ENCODE data around the gene SHC1.

SHC1 gene

DNA sequence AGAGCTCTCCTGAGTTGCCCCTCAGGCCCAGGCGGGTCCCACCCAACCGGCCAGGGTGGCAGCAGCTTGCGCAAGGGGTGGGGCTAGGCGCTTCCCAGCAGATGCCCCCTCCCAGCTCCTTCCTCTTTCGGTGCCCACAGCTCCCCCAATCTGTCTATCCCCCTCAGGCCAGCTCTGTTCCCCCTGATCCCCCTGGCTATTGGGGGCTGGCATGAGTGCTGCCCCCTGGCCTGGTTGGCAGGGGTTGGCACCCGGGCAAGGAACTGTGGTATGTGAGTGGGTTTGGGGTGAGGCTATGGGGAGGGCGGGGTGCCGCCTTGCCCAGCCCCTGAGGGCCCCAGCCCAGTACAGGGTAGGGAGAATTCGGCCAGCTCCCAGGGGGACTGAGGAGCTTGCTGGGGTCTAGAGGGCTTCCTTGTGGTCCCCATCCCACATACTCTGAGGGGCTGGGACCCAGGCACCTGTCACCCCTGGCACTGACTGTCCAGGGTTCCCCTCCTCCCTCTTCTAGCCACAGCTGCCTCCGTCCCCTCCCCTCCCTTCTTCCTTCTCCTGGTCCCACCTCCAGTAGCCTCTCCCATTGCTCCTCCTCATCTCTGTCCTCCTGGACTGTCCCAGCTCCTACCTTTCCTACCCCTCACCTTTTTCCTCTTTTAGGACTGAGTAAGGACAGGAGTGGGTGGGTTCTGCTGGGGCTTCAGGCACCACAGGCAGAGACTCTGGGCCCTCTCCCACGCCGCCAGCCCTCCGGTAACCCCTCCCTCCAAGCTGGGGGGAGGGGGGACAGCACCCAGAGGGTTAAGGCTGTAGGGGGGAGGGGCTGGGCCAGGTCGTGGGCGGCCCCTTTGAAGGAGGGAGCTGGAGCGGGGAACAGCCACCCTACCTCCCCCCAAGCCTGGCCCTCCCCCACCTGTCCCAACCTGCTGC lies 37.7 kb upstream of the SHC1 start:
- no peak for DNase-seq

DNA sequence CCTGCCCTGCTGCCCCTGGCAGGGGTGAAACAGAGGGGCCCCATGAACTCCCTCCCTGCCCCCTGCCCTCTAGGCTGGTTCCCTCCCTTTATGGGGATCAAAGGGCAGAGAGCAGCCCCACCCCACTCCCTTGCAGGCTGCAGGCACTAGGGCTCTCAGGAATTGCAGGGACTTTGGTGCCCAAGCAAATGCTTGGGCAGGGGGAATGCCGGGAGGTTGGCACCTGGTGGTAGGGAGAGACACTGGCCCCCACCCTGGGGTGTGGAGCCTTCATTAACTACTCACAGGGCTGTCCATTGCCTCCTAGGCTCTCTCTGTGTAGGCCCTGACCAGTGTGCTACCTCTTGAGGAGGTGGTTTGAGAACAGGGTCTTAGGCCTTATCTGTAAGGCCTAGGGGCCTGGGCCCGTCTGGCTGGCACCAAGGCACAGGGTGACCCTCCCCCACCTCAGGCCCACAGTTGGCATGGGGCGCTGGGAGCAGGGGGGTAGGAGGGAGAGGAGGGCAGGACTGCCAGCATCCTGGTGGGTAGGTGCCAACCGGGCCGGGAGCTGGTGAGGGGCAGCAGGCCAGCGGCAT lies 36.8 kb upstream of the SHC1 start:
- DNase-seq, result no peak

DNA sequence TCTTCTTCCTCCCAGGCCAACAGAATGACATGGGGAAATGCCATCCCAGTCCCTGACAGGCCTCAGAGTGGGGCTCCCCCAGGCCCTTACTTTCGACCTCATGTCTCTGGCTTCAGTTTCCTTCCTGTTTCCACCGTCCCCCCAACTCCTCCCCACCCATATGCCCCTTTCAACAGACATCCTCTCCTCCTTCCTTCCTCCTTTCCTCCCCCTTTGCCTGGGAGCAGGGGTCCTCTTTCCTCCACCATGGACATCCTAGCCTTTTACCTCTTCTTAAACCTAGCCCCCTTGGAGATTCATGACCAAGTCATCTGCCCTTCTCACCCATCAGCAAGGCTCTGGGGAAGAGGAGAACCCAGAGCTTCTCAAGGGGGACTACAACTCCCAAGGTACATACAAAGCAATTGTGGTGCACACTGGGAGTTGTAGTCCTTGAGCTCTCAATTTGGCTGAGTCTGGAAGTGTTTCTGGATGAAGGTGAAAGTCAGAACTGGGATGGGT lies 36.1 kb upstream of the SHC1 start:
- DNase-seq, result no peak

DNA sequence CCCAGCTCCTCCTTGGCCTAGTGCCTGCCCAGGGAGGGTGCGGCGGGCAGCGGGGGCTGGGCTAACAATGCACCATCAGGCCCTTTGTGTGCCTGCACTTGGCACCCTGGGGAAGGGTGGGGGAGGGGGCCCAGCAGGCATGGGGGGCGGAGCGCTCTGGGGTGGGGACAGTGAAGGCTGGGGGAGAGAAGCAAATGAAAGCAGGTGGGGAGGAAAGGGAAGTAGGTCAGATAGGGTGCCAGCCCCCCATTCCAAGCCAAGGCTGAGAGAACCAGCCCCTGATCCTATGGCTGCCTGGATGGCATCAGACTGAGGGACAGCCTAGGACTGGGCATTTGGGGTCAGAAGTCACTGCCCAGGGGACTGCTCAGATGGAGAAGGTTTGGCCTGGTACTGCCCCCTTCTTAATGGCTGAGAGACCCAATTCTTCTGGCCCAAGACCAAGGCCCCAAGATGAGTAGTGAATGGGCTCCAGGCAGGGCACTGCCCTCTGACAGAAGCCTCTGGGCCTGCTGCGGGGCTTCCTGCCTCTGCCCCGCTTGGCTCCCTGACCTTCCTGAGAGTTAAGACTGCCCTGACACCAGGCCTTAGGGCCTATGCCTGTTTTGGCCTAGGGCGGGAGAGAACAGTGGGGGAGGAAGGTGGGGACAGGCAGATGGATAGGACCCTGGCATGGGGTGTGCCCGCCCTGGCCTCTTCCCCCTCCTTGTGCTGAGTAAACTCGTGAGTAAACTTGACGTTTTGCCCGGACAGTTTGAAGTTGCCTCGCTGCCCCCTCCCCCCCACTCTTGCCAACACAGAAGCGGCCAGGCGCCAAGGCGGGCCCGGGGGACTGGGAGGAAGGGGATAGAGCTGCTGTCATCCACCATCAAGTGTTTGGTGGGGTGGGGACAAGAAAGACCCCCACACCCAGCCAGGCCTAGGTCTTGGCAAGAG lies 34.8 kb upstream of the SHC1 start:
- no peak for DNase-seq

DNA sequence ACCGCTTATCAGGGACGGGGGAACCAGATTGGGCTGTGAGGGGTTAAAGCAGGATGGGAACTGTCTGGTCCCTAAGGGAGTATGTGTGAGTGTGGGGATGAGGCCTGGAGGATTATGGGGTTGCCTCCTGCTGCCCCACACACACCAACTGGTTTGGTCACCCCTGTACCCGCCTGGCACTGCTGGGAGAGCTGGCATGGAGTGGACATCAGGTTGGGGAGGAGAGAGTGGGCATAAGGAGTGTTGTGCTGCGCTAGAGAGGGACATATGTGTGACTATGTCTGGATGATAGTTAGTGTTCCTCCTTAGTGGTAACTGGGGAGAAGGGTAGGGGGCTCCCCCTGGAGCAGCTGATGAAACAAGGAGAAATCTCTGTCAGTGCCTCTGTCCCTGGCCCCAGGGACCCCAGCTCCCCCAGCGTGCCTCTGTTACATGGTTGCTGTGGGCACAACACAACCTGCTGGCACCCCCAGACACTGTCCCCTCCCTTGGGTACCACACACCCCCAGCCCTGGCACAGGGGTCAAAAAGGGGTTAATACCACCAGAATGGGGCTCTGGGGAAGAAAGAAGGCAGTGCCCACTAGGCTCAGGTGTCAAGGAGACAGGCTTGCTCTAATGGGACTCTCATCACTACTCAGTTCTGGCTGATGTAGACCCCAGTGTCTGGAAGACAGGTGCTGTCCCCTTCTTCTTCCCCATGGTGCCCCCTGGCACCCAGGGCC lies 34.0 kb upstream of the SHC1 start:
- no peak for DNase-seq

DNA sequence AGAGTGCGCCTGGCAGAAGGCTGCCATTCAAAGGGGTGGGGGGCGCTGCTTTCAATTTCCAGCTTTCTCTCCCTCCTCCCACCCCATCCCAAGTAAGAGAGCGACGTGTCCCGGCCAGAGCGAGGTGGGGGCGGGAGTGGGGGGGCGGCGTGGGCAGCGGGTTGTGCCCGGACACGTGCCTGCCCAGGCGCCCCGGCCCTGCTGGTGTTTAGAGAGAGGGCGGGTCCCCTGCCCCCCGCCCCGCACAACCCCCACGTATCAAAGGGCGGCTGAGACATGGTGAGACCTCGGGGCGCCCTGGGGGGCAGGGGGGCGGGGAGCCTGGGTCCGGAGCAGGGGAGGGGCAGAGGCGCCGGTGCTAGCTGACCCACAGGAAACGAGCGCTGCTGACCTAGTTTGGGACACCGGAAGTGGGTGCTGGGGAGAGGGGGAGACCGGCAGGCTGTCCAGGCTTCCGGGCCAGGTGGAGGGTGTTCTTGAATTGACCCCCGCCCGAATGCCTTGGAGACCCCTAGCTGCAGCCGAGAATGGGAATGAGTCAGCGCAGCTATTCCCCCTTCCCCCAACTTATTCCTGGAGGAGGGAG lies 33.3 kb upstream of the SHC1 start:
- peak; percentile 36 for DNase-seq

DNA sequence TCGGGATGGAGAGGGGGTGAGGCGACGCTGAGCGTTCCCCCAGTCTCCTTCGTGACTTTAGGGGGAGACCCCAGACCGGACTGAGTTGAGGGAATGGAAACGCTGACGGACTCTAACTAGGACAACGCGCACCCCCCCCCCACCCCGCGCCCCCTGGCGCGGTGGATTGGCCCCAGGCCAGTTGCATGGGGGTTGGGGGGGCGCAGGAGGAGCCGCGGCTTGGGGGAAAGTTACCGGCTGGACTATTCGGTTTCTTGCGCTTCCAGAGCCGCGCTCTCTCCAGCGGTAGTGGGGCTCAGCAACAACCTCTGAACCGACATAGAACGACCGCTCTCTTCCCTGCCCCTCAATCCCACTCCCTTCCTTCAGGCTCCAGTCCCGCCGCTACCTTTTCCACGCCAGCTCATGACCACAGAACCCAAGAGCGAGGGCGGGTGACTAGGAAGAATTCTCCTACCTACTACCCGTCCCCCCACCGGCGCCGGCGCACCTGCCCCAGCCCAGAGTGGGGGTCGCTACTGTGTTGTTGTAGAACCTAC lies 32.7 kb upstream of the SHC1 start:
- DNase-seq, result no peak

DNA sequence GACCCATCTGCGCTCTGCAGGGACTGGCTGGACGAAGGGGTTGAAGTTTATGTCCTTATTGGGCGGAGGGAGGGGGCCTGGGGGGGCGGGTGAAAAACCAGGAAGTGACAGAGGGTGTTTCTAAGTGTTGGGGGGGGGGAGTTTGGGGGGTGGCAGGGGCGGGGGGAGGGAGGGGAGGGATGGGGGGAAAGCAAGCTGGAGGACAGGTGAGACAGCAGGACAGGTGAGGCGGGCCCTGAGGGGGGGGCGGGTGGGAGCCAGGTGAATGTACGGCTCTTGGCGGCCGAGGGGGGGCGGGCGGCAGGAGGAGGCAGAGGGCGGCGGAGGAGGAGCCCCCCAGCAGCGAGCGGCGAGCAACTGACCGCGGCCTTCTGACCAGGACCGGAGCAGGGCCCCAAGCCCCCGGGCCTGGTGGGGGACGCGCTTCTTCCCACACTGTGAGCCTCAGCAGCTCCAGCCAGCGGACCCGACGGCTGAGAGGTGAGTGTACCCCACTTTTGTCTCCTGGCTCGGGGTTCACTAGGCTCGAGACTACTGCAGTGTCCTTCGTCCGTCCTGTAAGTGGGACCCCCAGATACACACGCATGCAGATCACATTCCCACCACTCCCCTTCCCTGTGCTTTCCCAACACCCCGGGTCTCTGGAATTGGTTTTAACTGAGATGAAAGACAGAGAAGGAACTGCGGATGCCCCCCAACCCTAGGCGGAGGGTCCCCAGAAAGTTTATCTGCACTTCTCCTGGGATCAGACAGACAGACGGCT lies 32.1 kb upstream of the SHC1 start, which contains the start of gene ZBTB7B:
Gene ZBTB7B (plus strand): TSS at position 339 of the 763 bp plus-strand sequence. CDS start 11,859 bp downstream, outside the sequence.
- peak; percentile 51 for DNase-seq

DNA sequence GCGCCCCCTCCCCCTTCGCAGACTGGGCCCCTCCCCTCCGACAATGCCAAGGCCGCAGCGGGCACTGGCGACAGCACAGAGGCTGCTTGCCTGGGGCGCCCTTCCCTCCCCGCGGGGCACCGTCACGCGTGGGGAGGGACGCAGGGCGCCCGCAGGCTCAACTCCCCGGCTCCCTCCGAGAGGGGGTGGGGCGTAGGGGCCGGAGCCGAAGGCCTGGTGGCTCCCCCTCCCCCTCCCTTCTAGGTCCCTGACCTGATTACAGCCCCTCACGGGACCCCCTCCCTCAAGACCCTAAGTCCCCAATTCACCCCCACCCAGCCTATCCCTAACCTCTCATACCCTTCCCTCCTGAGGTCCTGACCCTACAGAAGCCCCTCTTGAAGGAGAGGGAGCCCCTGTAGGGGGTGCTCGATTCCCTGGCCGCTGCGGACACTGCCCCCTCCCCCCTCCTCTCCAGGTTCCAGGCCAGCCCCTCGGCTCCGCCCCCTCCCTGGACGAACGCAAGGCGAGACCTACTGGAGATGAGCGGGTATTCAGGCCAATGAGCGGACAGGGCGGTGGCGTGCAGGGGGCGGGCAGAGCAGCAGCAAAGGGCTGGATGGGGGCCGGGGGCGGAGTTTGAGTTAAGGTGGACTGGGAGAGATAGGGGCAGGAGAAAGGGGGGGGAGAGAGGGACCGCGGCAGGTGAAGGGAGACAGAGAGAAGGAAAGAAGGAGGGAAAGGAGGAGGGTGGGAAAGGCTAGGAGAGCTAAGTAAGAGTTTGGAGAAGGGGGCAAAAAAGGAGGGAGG lies 31.3 kb upstream of the SHC1 start:
- peak; percentile 99 for DNase-seq

DNA sequence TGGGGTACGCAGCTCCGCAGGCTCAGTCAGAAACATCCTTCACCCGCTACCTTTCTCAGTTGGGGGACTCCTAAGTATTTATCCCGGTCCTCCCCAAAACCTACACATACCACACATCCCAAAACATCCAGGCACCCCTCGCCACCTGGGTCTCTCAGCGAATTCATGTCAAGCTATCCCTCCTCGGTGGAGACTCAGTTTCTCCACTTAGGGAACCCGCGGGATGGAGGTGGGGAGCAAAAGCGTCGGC lies 30.8 kb upstream of the SHC1 start:
- DNase-seq, result no peak

DNA sequence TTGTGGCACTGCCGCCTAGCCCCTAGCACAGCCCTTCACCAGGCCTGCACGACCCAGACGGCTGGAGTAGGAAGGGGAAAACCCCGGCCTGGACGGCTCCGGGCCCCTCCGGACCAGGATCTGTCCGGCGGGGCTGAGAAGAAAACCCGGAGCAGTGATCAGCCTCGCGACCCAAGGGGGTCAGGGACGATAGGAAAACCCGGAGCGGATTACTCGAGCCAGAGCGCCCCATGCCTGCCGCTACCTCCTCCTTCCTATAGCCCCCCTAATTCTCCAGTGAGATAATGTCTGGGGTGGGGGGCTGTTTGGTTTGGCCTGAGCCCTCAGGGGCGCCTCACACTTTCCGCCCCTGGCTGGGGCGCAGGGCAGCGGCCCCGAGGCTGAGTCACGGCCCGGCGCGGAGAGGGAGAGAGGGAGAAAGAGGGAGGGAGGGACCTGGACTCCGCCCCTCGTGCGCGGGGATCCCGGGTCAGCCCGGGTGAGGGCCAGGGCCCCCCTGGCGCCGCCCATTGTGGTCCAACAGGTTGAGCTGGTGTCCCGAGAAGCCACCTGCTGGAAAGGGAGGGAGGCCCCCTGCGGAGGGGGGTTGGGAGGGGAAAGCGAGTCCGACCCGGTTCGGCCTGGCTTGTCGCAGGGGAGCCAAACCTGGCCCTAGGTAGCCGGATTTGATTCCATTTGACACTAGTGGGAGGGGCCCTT lies 30.3 kb upstream of the SHC1 start:
- peak; percentile 96 for DNase-seq

DNA sequence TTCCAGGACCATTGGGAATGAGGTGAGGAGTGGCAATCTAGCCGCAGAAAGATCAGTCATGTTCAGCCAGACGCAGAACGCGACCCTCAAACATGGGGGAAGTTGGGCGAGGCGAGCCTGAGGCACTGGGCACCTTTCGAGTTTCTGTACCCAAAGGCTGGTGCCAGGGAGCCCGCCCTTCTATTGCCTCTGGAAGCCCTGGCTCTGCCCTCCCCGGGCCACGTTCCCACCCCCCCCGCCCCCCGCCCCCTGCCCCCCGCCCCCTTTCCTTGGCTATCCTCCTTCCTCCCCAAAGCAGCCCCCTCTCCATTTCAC lies 29.8 kb upstream of the SHC1 start:
- DNase-seq, result no peak

DNA sequence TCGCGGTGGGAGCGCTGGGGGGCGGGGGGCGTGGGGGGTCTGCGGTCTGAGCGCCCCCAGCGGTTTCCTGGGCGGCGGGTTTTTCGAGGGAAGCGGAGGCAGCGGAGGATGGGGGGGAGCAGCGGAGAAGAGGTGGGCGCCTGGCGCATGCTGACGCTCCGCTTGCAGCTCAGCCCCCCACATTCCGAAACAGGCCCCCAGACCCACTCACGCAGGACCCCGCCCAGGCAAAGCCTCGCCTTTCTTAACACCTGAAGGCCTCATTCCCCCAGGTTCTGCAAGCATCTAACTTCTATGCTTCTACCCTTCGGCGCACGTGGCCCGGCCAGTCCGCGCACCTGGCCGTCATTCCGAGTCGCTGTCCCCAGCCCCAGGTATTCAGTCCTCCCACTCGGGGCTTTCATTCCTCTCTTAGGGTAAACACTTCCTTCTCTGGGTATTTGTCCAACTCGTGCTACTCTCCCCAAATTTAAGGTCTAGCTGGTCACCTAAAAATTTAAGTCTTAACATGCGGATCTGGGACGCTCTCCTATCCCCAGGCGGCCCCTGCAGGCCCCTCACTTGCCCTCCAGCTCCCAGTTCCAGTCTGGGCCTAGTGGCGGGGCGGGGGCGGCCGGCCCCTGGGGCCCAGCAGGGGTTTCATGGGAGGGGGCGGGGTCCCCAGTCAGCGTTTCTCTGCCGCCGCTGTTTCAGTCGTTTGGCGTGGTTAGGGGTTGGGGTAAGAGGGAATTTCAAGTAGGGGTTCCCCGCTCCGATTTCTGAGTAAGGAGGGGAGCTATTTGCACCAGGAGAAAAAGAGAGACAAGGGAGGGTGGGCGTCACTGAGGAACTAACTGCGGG lies 29.2 kb upstream of the SHC1 start:
- peak; percentile 22 for DNase-seq

DNA sequence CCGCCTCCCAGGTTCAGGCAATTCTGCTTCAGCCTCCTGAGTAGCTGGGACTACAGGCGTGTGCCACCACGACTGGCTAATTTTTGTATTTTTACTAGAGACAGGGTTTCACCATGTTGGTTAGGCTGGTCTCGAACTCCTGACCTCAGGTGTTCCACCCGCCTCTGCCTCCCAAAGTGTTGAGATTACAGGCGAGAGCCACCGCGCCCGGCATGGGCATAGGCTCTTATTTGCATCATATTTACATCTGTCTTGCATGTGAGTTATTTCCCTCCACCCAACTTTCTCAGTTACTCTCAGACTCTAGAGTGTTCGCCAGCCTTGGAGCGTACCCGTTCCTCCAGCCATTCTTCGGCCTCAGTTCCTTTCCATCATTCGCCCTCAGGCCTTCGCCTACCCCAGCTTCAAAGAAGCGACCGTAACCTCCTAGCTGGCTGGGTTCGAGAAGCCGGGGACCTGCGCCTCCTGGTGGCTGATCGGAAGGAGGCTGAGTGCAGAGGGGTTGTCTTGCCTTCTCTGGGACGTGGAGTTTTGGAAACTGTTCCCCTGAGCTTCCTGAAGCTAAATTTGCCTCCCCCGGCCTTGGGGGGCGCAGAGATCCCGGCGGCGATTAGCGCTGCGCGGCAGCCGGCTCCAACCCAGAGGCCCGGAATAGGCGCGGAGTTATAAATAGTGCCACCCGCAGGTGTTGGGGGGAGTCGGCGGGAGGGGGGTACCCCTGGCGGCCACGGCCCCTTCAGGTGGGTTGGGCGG lies 28.4 kb upstream of the SHC1 start:
- DNase-seq, result peak; percentile 44

DNA sequence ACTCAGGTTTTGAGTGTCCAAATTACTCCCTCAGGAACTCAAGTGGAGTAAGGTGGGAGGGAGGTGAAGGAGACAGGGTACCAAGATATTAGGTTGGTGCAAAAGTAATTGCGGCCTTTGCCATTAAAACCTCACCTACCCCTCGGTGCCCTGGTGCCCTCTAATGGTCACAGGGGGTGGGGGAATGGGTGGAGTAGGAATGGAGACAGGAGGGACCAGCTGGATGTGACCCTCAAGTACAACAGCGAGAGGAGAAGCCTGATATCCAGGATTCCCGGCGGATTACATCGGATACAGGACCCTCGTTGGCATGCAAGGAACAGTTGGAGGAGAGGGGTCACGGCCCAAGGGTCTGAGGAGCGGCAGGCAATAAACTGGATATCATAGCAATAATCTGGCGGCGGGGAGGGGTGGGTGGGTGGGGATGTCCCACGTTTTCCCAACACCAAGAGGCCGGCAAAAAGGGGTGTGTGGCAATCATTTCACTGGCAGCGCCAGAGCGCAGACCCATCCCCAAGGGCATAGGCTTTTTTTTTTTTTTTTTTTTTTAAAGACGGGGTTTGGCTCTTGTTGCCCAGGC lies 27.7 kb upstream of the SHC1 start:
- DNase-seq, result no peak

DNA sequence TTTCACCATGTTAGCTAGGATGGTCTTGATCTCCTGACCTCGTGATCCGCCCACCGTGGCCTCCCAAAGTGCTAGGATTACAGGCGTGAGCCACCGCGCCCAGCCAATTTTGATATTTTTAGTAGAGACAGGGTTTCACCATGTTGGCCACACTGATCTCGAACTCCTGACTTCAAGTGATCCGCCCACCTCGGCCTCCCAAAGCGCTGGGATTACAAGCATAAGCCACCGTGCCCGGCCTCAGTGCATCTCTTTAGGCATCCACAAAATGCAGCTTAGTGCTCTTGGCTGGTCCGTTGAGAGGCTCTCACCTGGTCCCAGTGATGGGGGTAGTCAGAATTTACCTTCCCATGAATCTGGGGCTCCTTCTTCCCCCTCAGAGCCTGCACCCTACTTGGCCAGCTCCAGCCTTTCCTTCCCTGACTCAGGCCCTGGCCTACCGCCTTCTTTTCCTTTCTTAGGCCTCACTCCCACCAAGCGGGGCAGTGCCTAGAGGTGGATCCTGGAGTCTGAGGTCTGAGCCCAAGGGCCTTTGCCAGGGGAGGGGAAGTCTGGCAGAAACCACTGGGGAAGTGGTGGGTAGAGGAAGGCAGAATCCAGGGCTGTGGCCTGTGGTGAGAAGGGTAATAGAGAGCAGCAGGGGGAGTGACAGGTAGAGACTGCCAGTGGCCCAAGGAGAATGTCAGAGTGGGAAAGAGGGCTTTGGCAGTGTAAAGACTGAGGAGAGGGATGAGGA lies 26.6 kb upstream of the SHC1 start:
- no peak for DNase-seq
